ENCODE data around the gene MAGI2. TPM values are rescaled to one million over a fixed set of nuclear protein-coding genes. Genes with fewer than 3 reads are reported as not detected.

The MAGI2 gene
- total RNA-seq, 1 experiment from 2014 or later = 0.22 TPM

DNA sequence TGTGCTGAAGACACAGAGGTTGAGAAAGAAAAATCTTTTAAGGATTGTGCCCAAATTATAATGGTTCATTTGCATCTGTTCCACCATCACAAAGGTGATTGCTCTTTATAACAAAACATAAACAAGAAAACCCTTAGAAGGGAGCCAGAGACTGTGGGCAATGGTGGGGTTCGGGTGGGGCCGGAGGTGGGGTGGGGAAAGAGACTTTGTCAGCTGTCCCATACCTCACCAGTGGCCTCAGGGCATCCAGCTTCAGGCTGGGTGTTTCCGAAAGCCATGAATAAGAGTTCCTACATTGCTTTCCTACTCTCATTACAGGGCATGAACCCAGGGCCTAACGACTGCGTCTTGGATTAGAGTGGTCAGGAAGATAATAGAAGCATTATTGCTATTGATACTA is 1427.0 kb downstream of the MAGI2 start:
- no peak for DNase-seq (ENCODE audit: low read depth, low spot score)
- no peaks in the 10 kb centered on the region for H3K4me1 ChIP-seq (ENCODE audit: control insufficient read depth in 1 of 2, insufficient read depth in 2 of 2, low read length in 2 of 2)
- ATAC-seq = no peak
- no peak overlapping the region for H2AFZ ChIP-seq (ENCODE audit: low read depth, low read length, poor library complexity, severe bottlenecking)
- no TSS peak for BruUV-seq (replicated peaks)
- TF ChIP-seq SP1 (IDR thresholded peaks at IDR 0.05; ENCODE audit: low read depth) (no peak), TCF7L2 (IDR thresholded peaks at IDR 0.05; ENCODE audit: borderline replicate concordance, extremely low read depth, insufficient read depth, insufficient read length) (no peak), MAX (IDR thresholded peaks at IDR 0.05) (no peak), SRF (IDR thresholded peaks at IDR 0.05; ENCODE audit: low read depth) (no peak), YY1 (IDR thresholded peaks at IDR 0.05; ENCODE audit: extremely low read depth, insufficient replicate concordance, low read depth, low read length) (no peak), ELF1 (IDR thresholded peaks at IDR 0.05; ENCODE audit: borderline replicate concordance, low read depth) (no peak), ZNF274 (IDR thresholded peaks at IDR 0.05; ENCODE audit: low read depth, low read length) (no peak), CBX3 (IDR thresholded peaks at IDR 0.05; ENCODE audit: low read depth) (no peak), ZBTB33 (IDR thresholded peaks at IDR 0.05; ENCODE audit: extremely low read depth, insufficient replicate concordance, low read length) (no peak), CEBPB (IDR thresholded peaks at IDR 0.05; ENCODE audit: low read depth) (no peak), FOSL1 (IDR thresholded peaks at IDR 0.05; ENCODE audit: low read depth) (no peak), POLR2AphosphoS5 (IDR thresholded peaks at IDR 0.05; ENCODE audit: low read depth, low read length) (no peak), EZH2phosphoT487 (IDR thresholded peaks at IDR 0.05; ENCODE audit: borderline replicate concordance) (no peak), RAD21 (IDR thresholded peaks at IDR 0.05; ENCODE audit: low read depth) (no peak), ZFX (IDR thresholded peaks at IDR 0.05) (no peak), EZH2 (IDR thresholded peaks at IDR 0.05) (no peak), CTCF (IDR thresholded peaks at IDR 0.05 in 2 of 3, conservative IDR thresholded peaks at IDR 0.05 in 1 of 3; ENCODE audit: borderline replicate concordance in 1 of 3, insufficient read depth in 1 of 3, low read depth in 2 of 3, low read length in 2 of 3) (no peak), POLR2A (IDR thresholded peaks at IDR 0.05; ENCODE audit: borderline replicate concordance, extremely low read depth, insufficient read depth, insufficient read length) (no peak), ATF3 (IDR thresholded peaks at IDR 0.05) (no peak)
- TF ChIP-seq, protein P1, sequence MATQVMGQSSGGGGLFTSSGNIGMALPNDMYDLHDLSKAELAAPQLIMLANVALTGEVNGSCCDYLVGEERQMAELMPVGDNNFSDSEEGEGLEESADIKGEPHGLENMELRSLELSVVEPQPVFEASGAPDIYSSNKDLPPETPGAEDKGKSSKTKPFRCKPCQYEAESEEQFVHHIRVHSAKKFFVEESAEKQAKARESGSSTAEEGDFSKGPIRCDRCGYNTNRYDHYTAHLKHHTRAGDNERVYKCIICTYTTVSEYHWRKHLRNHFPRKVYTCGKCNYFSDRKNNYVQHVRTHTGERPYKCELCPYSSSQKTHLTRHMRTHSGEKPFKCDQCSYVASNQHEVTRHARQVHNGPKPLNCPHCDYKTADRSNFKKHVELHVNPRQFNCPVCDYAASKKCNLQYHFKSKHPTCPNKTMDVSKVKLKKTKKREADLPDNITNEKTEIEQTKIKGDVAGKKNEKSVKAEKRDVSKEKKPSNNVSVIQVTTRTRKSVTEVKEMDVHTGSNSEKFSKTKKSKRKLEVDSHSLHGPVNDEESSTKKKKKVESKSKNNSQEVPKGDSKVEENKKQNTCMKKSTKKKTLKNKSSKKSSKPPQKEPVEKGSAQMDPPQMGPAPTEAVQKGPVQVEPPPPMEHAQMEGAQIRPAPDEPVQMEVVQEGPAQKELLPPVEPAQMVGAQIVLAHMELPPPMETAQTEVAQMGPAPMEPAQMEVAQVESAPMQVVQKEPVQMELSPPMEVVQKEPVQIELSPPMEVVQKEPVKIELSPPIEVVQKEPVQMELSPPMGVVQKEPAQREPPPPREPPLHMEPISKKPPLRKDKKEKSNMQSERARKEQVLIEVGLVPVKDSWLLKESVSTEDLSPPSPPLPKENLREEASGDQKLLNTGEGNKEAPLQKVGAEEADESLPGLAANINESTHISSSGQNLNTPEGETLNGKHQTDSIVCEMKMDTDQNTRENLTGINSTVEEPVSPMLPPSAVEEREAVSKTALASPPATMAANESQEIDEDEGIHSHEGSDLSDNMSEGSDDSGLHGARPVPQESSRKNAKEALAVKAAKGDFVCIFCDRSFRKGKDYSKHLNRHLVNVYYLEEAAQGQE (IDR thresholded peaks at IDR 0.05; ENCODE audit: low read depth) = no peak
- POLR2A ChIA-PET = no interaction called here
- no peaks in the 10 kb centered on the region for H3K9me3 ChIP-seq (ENCODE audit: control insufficient read depth in 1 of 2, insufficient read depth in 1 of 2, low read depth in 1 of 2, low read length in 2 of 2)
- no peak overlapping the region for H3K4me3 ChIP-seq (replicated peaks in 1 of 2; ENCODE audit: low read depth in 1 of 2, low read length in 2 of 2)
- no peaks in the 10 kb centered on the region for H3K36me3 ChIP-seq (ENCODE audit: control insufficient read depth in 1 of 2, insufficient read depth in 2 of 2, low read length in 2 of 2)
- CTCF ChIA-PET = interaction anchor here (0.8 to 1.4 kb wide), 2 partner anchors 13 to 64 kb away, joined by 3 read pairs; no protein-coding TSS in a partner anchor
- H3K27me3 ChIP-seq (ENCODE audit: insufficient read depth, low read length) = peaks cover 16% of the 10 kb centered on the region
- H4K20me1 ChIP-seq (ENCODE audit: insufficient read depth) = no peaks in the 10 kb centered on the region
- no peaks in the 10 kb centered on the region for H3K9me2 ChIP-seq (ENCODE audit: insufficient read depth)
- RAD21 ChIA-PET (ENCODE audit: low non-redundant PET in 1 of 2, low total read pairs in 2 of 2, uncharacterized antibody in 2 of 2, unreplicated experiment in 2 of 2) = no interaction called here
- no peak overlapping the region for H3K27ac ChIP-seq (ENCODE audit: low read depth, low read length)
- intact Hi-C loops (cut with micrococcal nuclease) = no loop called here
- no peak overlapping the region for H3K9ac ChIP-seq (ENCODE audit: low read length)
- H3K79me2 ChIP-seq (ENCODE audit: insufficient read depth, low read length) = no peaks in the 10 kb centered on the region
- no peak overlapping the region for H3K4me2 ChIP-seq (ENCODE audit: low read length)
